Mucosa of rectum (tissue), 2 donors: ENCODE data around the gene ZNF217.
"Not testable (repeated sequence)": the region's sequence is repeated elsewhere in the genome, so short reads cannot be mapped to it uniquely, and the experiment has no call there.

Source experiments
- H3K27ac ChIP-seq, 2 donors: one replicate each; pipeline ENCODE4 v1.7.0; 2013; ENCODE audit warnings: inconsistent platforms in 2 of 2, low read depth in 2 of 2, low read length in 2 of 2
- H3K27me3 ChIP-seq, 2 donors: one replicate each; pipeline ENCODE4 v1.7.0; 2013; ENCODE audit warnings: low read length in 2 of 2; ENCODE audit not compliant: control insufficient read depth in 2 of 2, insufficient read depth in 2 of 2
- H3K36me3 ChIP-seq, 2 donors: one replicate each; pipeline ENCODE4 v1.7.0; 2013; ENCODE audit warnings: low read length in 2 of 2; ENCODE audit not compliant: control insufficient read depth in 2 of 2, insufficient read depth in 2 of 2
- H3K4me1 ChIP-seq, 2 donors: one replicate each; pipeline ENCODE4 v1.7.0; 2013; ENCODE audit warnings: low read length in 2 of 2, mild to moderate bottlenecking in 1 of 2; ENCODE audit not compliant: control insufficient read depth in 2 of 2, insufficient read depth in 2 of 2
- H3K4me3 ChIP-seq, 2 donors: one replicate each; pipeline ENCODE4 v1.7.0; 2013; ENCODE audit warnings: low read length in 2 of 2
- H3K9ac ChIP-seq, 2 donors: one replicate each; pipeline ENCODE4 v1.7.0; 2013; ENCODE audit warnings: low read length in 2 of 2, low read depth in 1 of 2, mild to moderate bottlenecking in 1 of 2
- H3K9me3 ChIP-seq, 2 donors: one replicate each; pipeline ENCODE4 v1.7.0; 2013; ENCODE audit warnings: low read length in 2 of 2; ENCODE audit not compliant: control insufficient read depth in 2 of 2
- donor health status: healthy.
- donor health status: Normal muscosa, but diverticular disease.

ZNF217 gene

GRCh38 chr20:53608071-53608455 is 14.4 kb upstream of the ZNF217 start:
- H3K4me3 ChIP-seq = peak overlapping the region in 1 of 2 donors; percentile 15
- peaks cover 10 to 22% of the 10 kb centered on the region in 2 donors for H3K4me1 ChIP-seq
- no peaks in the 10 kb centered on the region for H3K27me3 ChIP-seq
- H3K27ac ChIP-seq = peak overlapping the region in 1 of 2 donors; percentile 79
- no peaks in the 10 kb centered on the region for H3K36me3 ChIP-seq
- peak overlapping the region in 1 of 2 donors; percentile 26 for H3K9ac ChIP-seq
- H3K9me3 ChIP-seq = no peaks in the 10 kb centered on the region

GRCh38 chr20:53606364-53606985 is 12.8 kb upstream of the ZNF217 start:
- H3K36me3 ChIP-seq = no peaks in the 10 kb centered on the region
- H3K27ac ChIP-seq = no peak overlapping the region
- no peaks in the 10 kb centered on the region for H3K27me3 ChIP-seq
- peaks cover 10 to 21% of the 10 kb centered on the region in 2 donors for H3K4me1 ChIP-seq
- H3K9ac ChIP-seq = no peak overlapping the region
- H3K4me3 ChIP-seq = no peak overlapping the region
- H3K9me3 ChIP-seq = no peaks in the 10 kb centered on the region

GRCh38 chr20:53605401-53605800 is 11.8 kb upstream of the ZNF217 start:
- H3K9me3 ChIP-seq, H3K4me3 ChIP-seq, H3K27me3 ChIP-seq, H3K9ac ChIP-seq, H3K36me3 ChIP-seq, H3K27ac ChIP-seq: not testable (repeated sequence)
- peaks cover 10 to 17% of the 10 kb centered on the region in 2 donors for H3K4me1 ChIP-seq

- not testable (repeated sequence) for H3K9me3 ChIP-seq, H3K27ac ChIP-seq, H3K27me3 ChIP-seq, H3K9ac ChIP-seq, H3K4me3 ChIP-seq, H3K36me3 ChIP-seq
- H3K4me1 ChIP-seq = peaks cover 7 to 14% of the 10 kb centered on the region in 2 donors
These were observed 11.2 kb upstream of the ZNF217 start for GRCh38 chr20:53604846-53605245.

GRCh38 chr20:53602661-53603060 is 9.0 kb upstream of the ZNF217 start:
- H3K4me1 ChIP-seq = peaks cover 4 to 5% of the 10 kb centered on the region in 2 donors
- H3K27me3 ChIP-seq = no peaks in the 10 kb centered on the region
- no peak overlapping the region for H3K4me3 ChIP-seq
- H3K9ac ChIP-seq = no peak overlapping the region
- no peak overlapping the region for H3K27ac ChIP-seq
- no peaks in the 10 kb centered on the region for H3K36me3 ChIP-seq
- no peaks in the 10 kb centered on the region for H3K9me3 ChIP-seq

GRCh38 chr20:53599910-53600632 is 6.4 kb upstream of the ZNF217 start:
- peaks cover 4 to 5% of the 10 kb centered on the region in 2 donors for H3K4me1 ChIP-seq
- no peak overlapping the region for H3K27ac ChIP-seq
- H3K9me3 ChIP-seq = no peaks in the 10 kb centered on the region
- H3K36me3 ChIP-seq = no peaks in the 10 kb centered on the region
- H3K9ac ChIP-seq = no peak overlapping the region
- no peak overlapping the region for H3K4me3 ChIP-seq
- no peaks in the 10 kb centered on the region for H3K27me3 ChIP-seq

- no peaks in the 10 kb centered on the region for H3K36me3 ChIP-seq
- no peak overlapping the region for H3K27ac ChIP-seq
- no peaks in the 10 kb centered on the region for H3K27me3 ChIP-seq
- H3K9me3 ChIP-seq = no peaks in the 10 kb centered on the region
- H3K4me3 ChIP-seq = no peak overlapping the region
- H3K9ac ChIP-seq = no peak overlapping the region
- H3K4me1 ChIP-seq = peaks cover 4 to 5% of the 10 kb centered on the region in 2 donors
These were observed 5.7 kb upstream of the ZNF217 start for GRCh38 chr20:53599378-53599777.

- no peaks in the 10 kb centered on the region for H3K9me3 ChIP-seq
- H3K4me1 ChIP-seq = peaks cover 4 to 5% of the 10 kb centered on the region in 2 donors
These were observed 5.4 kb upstream of the ZNF217 start for GRCh38 chr20:53599044-53599362.

GRCh38 chr20:53598140-53599043 is 4.8 kb upstream of the ZNF217 start:
- peak overlapping the region in 1 of 2 donors; percentile 32 for H3K27ac ChIP-seq
- H3K4me1 ChIP-seq = peaks cover 4 to 5% of the 10 kb centered on the region in 2 donors
- peak overlapping the region in 1 of 2 donors; percentile 70 for H3K4me3 ChIP-seq

More at GRCh38 chr20:53599044-53599362, 5.4 kb upstream of the ZNF217 start:
- Histone ChIP-seq H3K4me3 (no peak overlapping the region), H3K27me3 (no peaks in the 10 kb centered on the region), H3K9ac (no peak overlapping the region), H3K27ac (no peak overlapping the region), H3K36me3 (no peaks in the 10 kb centered on the region)

More at GRCh38 chr20:53598140-53599043, 4.8 kb upstream of the ZNF217 start:
- Histone ChIP-seq H3K9ac (no peak overlapping the region), H3K9me3 (no peaks in the 10 kb centered on the region), H3K36me3 (no peaks in the 10 kb centered on the region), H3K27me3 (no peaks in the 10 kb centered on the region)
